Activated T-cell treated with anti-CD3 and anti-CD28 coated beads, Interleukin-2, amount 50 U/mL, for 72 hours (primary cell): Measurements from ENCODE around the gene TRA2A. TPM values are rescaled to one million over a fixed set of nuclear protein-coding genes. Genes with fewer than 3 reads are reported as not detected.
"Not testable (repeated sequence)": the region's sequence is repeated elsewhere in the genome, so short reads cannot be mapped to it uniquely, and the experiment has no call there.

ENCODE experiments used
- ATAC-seq, 2 donors: fragments of 150-1000 bp; cut with Tn5 transposase; replicated peaks in 1 of 2; 2 replicates each; pipeline ENCODE4 v1.10.0; 2021; ENCODE audit warnings: moderate library complexity in 2 of 2, mild to moderate bottlenecking in 1 of 2
- DNase-seq, 2 donors: peaks; one replicate each; pipeline ENCODE4 v3.0.0; 2021 to 2022; ENCODE audit warnings: mixed read lengths in 1 of 2
- H3K27ac Mint-ChIP-seq: one replicate; pipeline ENCODE4 v1.8.0; 2022; ENCODE audit warnings: mild to moderate bottlenecking, moderate library complexity, mixed read lengths
- H3K27me3 Mint-ChIP-seq: one replicate; pipeline ENCODE4 v1.8.0; 2022; ENCODE audit warnings: low read depth, mixed read lengths
- H3K36me3 Mint-ChIP-seq, 2 donors: one replicate each; pipeline ENCODE4 v1.8.0; 2022; ENCODE audit warnings: mixed read lengths in 2 of 2, mild to moderate bottlenecking in 1 of 2; ENCODE audit not compliant: insufficient read depth in 2 of 2
- H3K4me1 Mint-ChIP-seq: one replicate; pipeline ENCODE4 v1.8.0; 2022; ENCODE audit warnings: low read depth, mixed read lengths
- H3K4me3 Mint-ChIP-seq, 2 donors: one replicate each; pipeline ENCODE4 v1.8.0; 2022; ENCODE audit warnings: mild to moderate bottlenecking in 2 of 2, mixed read lengths in 2 of 2, moderate library complexity in 2 of 2
- H3K9me3 Mint-ChIP-seq, 2 donors: one replicate each; pipeline ENCODE4 v1.8.0; 2022; ENCODE audit warnings: mixed read lengths in 2 of 2
- total RNA-seq, 2 donors: library from RNA; stranded (reverse); gene quantifications; one replicate each; pipeline ENCODE4 v1.2.3, GENCODE V29; 2022

TRA2A gene
- total RNA-seq, 2 donors from 2014 or later: 96.8 to 97.3 TPM

DNA sequence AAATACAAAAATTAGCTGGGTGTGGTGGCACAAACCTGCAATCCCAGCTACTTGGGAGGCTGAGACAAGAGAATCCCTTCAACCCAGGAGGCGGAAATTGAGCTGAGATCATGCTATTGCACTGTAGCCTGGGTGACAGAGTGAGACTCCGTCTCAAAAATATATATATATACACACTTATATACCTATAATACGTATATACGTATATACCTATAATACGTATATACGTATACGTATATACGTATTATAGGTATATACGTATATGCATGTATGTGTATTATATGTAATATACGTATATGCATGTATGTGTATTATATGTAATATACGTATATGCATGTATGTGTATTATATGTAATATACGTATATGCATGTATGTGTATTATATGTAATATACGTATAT lies 43.1 kb downstream of the TRA2A start:
- not testable (repeated sequence) for ATAC-seq

GRCh38 chr7:23487670-23488069 lies 44.1 kb downstream of the TRA2A start:
- Mint-ChIP-seq H3K27ac (no peak overlapping the region), H3K4me3 (no peak overlapping the region), H3K4me1 (no peaks in the 10 kb centered on the region), H3K36me3 (no peaks in the 10 kb centered on the region), H3K9me3 (no peaks in the 10 kb centered on the region), H3K27me3 (no peaks in the 10 kb centered on the region)
- no peak for DNase-seq
- no peak for ATAC-seq

More for the DNA sequence above, 43.1 kb downstream of the TRA2A start:
- not testable (repeated sequence) for H3K9me3 Mint-ChIP-seq, H3K27ac Mint-ChIP-seq, DNase-seq, H3K36me3 Mint-ChIP-seq, H3K4me1 Mint-ChIP-seq, H3K4me3 Mint-ChIP-seq, H3K27me3 Mint-ChIP-seq

DNA sequence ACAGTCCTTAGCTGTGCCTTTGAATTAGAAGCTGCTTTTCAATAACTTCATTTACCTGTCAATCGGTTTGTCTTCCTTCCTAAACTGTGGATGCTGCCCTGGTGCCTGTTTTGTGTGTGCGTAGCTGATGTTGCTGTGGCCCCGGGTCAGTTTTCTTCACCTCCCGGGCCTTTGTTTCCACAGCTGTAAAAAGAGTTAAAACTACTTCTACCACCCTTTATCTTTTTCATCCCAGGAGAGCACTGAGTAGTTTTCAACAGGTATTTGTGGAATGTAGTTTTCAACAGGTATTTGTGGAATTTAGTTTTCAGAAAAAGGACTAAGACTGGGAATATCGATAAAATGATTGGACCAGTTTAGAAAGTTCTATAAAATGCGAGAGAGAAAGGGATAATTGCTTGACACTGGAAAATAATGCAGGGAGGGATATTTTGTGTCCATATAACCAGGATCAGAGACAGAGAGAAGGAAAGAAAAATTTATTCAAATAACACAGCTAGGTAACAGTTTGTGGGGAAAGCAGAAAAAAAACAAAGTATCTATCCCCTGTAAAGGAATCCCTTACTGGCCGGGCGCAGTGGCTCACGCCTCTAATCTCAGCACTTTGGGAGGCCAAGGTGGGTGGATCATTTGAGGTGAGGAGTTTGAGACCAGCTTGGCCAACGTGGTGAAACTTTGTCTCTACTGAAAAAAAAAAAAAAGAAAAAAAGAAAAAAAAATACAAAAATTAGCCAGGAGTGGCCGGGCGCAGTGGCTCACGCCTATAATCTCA lies 45.6 kb downstream of the TRA2A start:
- H3K27me3 Mint-ChIP-seq: no peaks in the 10 kb centered on the region
- no peak for DNase-seq
- H3K4me1 Mint-ChIP-seq: no peaks in the 10 kb centered on the region
- H3K4me3 Mint-ChIP-seq: no peak overlapping the region
- H3K36me3 Mint-ChIP-seq: no peaks in the 10 kb centered on the region
- no peaks in the 10 kb centered on the region for H3K9me3 Mint-ChIP-seq
- no peak overlapping the region for H3K27ac Mint-ChIP-seq
- no peak for ATAC-seq

DNA sequence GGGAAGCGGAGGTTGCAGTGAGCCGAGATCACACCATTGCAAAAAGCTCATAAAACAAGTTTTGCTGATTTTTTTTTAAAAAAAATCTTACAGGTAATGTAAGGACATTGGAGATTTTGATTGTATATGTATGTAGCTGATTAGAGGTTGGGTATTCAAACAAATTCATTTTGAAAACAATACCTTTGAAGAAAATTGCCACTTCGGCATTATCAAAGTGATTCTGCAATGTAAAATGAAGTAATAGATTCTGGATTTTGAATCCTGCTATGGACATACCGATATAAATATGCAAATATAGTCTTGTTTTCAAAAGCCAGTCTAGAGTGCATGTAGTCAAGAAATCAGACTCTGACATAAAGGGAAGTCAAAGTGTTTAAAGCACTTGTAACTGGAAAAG lies 49.1 kb downstream of the TRA2A start:
- no peak for DNase-seq
- no peak for ATAC-seq
- Mint-ChIP-seq H3K27ac (no peak overlapping the region), H3K36me3 (no peaks in the 10 kb centered on the region), H3K27me3 (peaks cover 19% of the 10 kb centered on the region), H3K4me3 (no peak overlapping the region), H3K4me1 (no peaks in the 10 kb centered on the region), H3K9me3 (no peaks in the 10 kb centered on the region)

DNA sequence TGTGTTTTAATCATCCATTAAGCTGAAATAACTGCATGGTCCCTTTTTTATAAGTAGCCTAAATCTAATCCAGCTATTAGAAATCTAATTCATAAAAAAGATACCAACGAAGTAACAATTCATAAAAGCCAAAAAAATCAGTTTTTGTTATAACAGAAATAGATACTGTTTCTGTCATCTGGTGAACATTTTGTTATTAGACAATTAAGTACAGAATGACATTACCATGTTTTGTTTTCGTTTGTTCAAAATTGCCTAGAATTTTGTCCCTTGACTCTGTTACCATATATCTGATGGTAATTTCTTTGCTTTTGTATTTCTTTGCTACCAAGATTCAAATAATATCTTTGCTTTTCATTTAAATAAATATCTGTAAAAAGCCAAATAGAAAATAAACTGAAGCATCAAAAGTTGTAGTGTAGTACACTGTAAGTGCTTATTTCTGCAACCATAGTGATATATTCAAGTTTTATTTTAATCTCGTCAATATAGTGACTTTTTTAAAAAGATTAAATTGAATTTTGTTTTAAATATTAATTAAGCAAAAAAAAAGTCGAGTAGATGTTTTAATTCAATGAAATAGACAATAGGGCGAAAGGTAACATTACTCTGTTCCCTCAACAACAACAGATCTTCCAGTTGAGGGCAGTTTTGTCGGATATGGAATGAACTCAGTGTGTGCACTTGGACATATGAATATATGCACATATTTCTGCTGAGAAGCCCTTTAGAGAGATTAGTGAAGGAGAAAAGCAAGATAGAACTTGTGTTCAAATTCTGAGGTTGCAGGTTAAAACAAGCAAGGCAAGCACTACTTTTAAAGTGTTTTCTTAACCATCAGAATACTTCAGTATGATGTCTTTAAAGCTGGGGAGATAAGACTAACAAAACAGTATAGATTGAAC lies 53.6 kb downstream of the TRA2A start:
- Mint-ChIP-seq H3K27ac (no peak overlapping the region), H3K36me3 (peaks cover 0 to 3% of the 10 kb centered on the region in 2 donors), H3K4me3 (no peak overlapping the region), H3K9me3 (no peaks in the 10 kb centered on the region), H3K4me1 (peaks cover 12% of the 10 kb centered on the region), H3K27me3 (peaks cover 52% of the 10 kb centered on the region)
- DNase-seq: no peak
- ATAC-seq: no peak

GRCh38 chr7:23477157-23477499 lies 54.7 kb downstream of the TRA2A start:
- Mint-ChIP-seq H3K27me3 (peaks cover 63% of the 10 kb centered on the region), H3K9me3 (no peaks in the 10 kb centered on the region), H3K4me3 (no peak overlapping the region), H3K27ac (no peak overlapping the region), H3K36me3 (peaks cover 0 to 3% of the 10 kb centered on the region in 2 donors), H3K4me1 (peaks cover 15% of the 10 kb centered on the region)
- ATAC-seq (no peak), DNase-seq (no peak)

DNA sequence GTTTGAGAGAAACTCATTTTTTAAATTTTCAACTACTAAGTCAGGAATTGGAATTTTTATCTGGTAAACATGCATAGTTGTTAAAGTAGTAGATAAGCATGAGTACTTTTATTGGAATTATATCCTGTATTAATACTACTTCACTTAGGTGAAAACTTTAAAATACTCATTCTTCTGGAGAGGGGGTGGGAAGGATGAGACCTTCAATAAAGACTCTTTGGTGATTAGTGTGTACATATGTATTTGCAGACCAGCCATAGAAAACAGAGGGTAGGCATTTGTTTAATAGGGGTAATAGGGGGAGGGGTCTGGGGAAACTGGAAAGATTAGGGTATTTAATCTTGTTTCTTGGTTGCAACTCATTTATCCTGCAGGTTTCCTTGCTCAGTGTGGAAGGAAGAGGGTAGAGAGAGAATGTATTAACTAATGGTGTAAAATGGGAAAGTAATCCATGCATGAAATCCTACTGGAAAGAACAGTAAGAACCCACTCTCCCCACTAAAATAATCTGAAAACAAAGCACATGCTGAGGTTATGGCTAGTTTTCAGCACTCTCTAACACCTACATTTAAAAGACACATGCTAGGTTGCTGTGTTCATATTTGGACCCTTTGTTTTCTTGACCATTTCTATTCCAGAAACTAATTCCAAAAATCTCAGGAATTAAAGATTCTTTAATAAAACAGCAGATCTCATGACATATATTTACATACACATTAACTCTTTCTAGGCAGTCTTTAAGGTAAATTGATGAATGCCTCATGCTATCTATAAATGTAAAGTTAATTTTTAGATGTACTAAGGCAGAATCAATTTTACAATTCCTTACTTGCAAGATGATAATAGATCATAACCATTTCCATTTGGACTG lies 55.3 kb downstream of the TRA2A start:
- DNase-seq: no peak
- H3K4me3 Mint-ChIP-seq: no peak overlapping the region
- H3K36me3 Mint-ChIP-seq: peaks cover 0 to 3% of the 10 kb centered on the region in 2 donors
- H3K27ac Mint-ChIP-seq: no peak overlapping the region
- H3K4me1 Mint-ChIP-seq: peaks cover 21% of the 10 kb centered on the region
- H3K9me3 Mint-ChIP-seq: no peaks in the 10 kb centered on the region
- peaks cover 69% of the 10 kb centered on the region for H3K27me3 Mint-ChIP-seq
- no peak for ATAC-seq

GRCh38 chr7:23475576-23475839 lies 56.3 kb downstream of the TRA2A start:
- peaks cover 30% of the 10 kb centered on the region for H3K4me1 Mint-ChIP-seq
- H3K27ac Mint-ChIP-seq: no peak overlapping the region
- peaks cover 0 to 3% of the 10 kb centered on the region in 2 donors for H3K36me3 Mint-ChIP-seq
- peaks cover 76% of the 10 kb centered on the region for H3K27me3 Mint-ChIP-seq
- no peak overlapping the region for H3K4me3 Mint-ChIP-seq
- ATAC-seq: no peak
- no peak for DNase-seq
- no peaks in the 10 kb centered on the region for H3K9me3 Mint-ChIP-seq

DNA sequence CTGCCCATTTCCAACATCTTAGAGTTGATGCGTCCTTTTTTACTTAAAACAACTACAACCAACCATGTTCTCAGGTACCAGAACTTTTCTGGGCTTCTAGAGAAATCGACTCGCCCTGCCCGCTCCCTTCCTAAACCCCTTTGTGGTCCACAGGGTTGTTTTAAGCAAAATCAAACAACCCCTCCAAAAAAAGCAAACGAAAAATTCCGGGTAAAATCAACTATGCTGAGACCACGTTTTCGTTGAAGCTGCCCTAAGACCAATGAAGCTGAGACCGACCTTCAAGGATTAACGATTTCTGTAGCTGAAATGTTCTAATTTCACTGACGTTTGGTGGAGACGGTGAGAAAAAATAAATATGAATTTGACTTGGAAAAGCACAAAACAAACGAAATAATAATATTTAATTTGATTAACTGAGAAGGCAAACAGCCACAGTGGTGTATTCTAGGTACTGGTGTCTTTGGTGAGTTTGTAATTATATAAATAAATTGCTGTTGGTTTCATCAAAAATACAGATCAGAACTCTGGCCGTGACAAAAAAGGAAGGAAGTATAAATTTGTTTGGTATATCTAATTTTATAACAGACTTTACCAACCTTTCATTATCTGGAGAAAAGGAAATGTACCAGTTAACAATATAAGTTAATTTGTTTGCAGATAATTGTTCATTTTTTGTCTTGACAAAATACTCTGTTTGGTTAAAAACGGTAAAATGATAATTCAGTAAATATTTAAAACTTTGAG lies 56.8 kb downstream of the TRA2A start:
- peak overlapping the region; percentile 84 for H3K27ac Mint-ChIP-seq

GRCh38 chr7:23474094-23474828 lies 57.5 kb downstream of the TRA2A start:
- no peaks in the 10 kb centered on the region for H3K9me3 Mint-ChIP-seq
- H3K27me3 Mint-ChIP-seq: peaks cover 79% of the 10 kb centered on the region
- DNase-seq (peak; percentile 90 to 91), ATAC-seq (peak; percentile 87 to 92)
- H3K4me3 Mint-ChIP-seq: peak overlapping the region; percentile 88 to 89
- H3K27ac Mint-ChIP-seq: peak overlapping the region; percentile 84
- H3K36me3 Mint-ChIP-seq: peaks cover 2 to 3% of the 10 kb centered on the region in 2 donors
- H3K4me1 Mint-ChIP-seq: peaks cover 37% of the 10 kb centered on the region

More for the DNA sequence above, 56.8 kb downstream of the TRA2A start:
- Mint-ChIP-seq H3K4me1 (peaks cover 35% of the 10 kb centered on the region), H3K27me3 (peaks cover 77% of the 10 kb centered on the region), H3K9me3 (no peaks in the 10 kb centered on the region), H3K36me3 (peaks cover under 1 to 3% of the 10 kb centered on the region in 2 donors), H3K4me3 (peak overlapping the region; percentile 88 to 89)
- ATAC-seq (no peak), DNase-seq (no peak)

GRCh38 chr7:23473844-23474093 lies 58.0 kb downstream of the TRA2A start:
- peak overlapping the region; percentile 88 to 89 for H3K4me3 Mint-ChIP-seq

More at GRCh38 chr7:23473844-23474093, 58.0 kb downstream of the TRA2A start:
- no peak for DNase-seq
- ATAC-seq: no peak
- Mint-ChIP-seq H3K27ac (no peak overlapping the region), H3K4me1 (peaks cover 37% of the 10 kb centered on the region), H3K9me3 (no peaks in the 10 kb centered on the region), H3K27me3 (peaks cover 74% of the 10 kb centered on the region), H3K36me3 (peaks cover 2 to 3% of the 10 kb centered on the region in 2 donors)
